ENCODE measurements around the gene CUX1.
"Not testable (repeated sequence)": the region's sequence is repeated elsewhere in the genome, so short reads cannot be mapped to it uniquely, and the experiment has no call there.

CUX1 gene

GRCh38 chr7:102019461-102019860 is 202.0 kb downstream of the CUX1 start:
- DNase-seq = no peak

GRCh38 chr7:102021841-102022618 is 204.6 kb downstream of the CUX1 start:
- DNase-seq = no peak

GRCh38 chr7:102024005-102024768 is 206.8 kb downstream of the CUX1 start:
- DNase-seq = no peak

GRCh38 chr7:102024769-102025391 is 207.5 kb downstream of the CUX1 start:
- DNase-seq = no peak

- DNase-seq = not testable (repeated sequence)
Observed at GRCh38 chr7:102025777-102026176, 208.4 kb downstream of the CUX1 start.

DNA sequence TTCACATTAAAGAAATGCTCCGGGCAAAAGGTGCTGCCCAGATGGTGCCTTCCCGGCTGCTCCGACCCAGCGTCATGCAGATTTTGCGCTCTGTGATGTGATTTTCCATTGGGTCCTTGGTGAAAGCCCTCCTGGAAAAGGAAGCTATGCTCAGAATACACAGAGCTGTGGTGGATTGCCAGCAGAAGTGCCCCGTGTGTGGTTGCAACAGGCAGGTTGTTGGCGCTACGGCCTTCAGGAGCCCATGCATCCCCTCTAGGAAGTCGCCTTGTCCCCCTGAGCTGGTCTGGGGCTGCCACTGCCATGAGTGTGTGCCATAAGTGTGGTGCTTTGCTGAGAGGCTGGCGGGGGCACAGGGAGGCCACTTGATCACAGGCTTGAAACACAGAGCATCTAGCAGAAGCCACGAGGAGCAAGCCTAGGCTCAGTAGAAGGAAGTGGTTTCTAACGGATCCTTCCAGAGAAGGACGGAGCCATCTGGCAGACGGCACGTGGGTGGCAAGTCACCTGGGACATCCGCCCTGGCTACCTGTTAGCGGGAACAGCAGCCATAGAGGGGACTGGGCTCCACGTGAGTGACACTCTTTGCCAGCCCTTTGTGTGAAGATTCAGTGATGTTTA is 210.9 kb downstream of the CUX1 start:
- DNase-seq = no peak

DNA sequence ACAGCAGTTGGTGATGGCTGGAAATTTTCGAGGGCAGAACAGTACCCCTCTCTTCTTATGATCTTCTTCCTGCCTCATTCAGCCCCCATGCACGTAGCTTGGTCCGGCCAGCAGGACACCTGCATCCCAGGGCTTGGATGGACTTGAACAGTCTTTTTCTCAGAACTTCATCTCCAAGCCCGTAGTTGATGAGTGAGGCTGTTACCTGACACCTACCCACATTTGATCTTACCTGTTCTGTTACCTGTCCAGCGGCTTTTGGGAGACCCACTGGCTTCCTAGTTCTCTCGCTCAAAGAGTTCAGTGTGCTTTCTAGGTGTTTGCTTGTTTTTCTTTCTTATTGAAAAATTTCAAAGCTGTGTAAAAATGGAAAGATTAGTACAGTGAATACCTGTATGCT is 212.2 kb downstream of the CUX1 start:
- no peak for DNase-seq

GRCh38 chr7:102030696-102031095 is 213.3 kb downstream of the CUX1 start:
- DNase-seq = no peak

GRCh38 chr7:102036958-102037357 is 219.5 kb downstream of the CUX1 start:
- DNase-seq = no peak

- DNase-seq = no peak
Observed at GRCh38 chr7:102039706-102040105, 222.3 kb downstream of the CUX1 start.

GRCh38 chr7:102040569-102040968 is 223.1 kb downstream of the CUX1 start:
- DNase-seq = no peak

- no peak for DNase-seq
Observed at GRCh38 chr7:102042016-102042656, 224.7 kb downstream of the CUX1 start.

- DNase-seq = not testable (repeated sequence)
Observed at GRCh38 chr7:102042796-102043195, 225.4 kb downstream of the CUX1 start.

- DNase-seq = no peak
Observed at GRCh38 chr7:102044641-102044983, 227.2 kb downstream of the CUX1 start.

GRCh38 chr7:102044984-102045673 is 227.7 kb downstream of the CUX1 start:
- no peak for DNase-seq

DNA sequence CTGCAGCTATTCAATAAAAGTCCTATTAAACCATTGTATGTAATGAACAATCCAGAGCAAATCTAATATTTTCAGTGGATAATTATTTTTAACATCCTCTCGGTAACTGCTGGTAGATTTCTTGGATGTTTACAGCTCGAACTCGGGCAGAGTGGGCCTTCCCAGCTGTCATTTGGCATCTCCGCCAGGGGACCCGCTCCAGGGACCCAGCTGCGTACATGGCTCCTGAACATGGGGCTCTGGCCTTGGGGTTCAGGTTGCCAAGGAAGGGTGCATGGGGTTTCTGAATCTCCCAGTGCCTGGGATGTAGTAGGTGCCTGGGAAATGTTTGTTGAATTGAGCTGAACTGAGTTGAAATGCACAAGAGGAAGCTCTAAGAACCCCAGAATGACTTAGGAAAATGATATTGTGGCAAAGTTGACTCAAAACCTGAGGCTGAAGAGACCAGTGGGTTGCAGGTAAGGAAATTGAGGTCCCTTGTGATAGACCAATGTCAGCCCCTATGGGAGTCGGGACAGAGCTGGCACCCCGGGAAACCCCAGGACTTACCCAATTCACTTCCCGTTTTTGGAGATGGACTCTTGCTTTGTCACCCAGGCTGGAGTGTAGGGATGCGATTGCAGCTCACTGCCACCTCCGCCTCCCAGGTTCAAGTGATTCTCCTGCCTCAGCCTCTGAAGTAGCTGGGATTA is 228.4 kb downstream of the CUX1 start:
- DNase-seq = no peak

GRCh38 chr7:102046373-102047117 is 229.1 kb downstream of the CUX1 start:
- no peak for DNase-seq

DNA sequence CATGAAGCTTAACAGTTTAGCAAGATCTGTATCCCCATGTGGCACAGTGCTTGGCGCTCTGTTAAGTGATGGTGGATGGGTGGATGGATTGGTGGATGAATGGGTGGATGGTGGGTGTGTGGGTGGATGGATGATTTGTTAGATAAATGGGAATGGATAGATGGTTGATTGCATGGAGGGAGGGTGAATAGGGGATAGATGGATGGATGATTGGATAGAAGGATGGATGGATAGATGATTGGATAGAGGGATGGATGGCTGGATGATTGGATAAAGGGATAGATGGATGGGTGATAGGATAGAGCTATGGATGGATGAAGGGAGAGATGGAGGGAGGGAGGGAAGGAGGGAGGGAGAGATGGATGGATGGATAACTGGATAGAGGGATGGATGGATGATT is 229.7 kb downstream of the CUX1 start:
- no peak for DNase-seq

DNA sequence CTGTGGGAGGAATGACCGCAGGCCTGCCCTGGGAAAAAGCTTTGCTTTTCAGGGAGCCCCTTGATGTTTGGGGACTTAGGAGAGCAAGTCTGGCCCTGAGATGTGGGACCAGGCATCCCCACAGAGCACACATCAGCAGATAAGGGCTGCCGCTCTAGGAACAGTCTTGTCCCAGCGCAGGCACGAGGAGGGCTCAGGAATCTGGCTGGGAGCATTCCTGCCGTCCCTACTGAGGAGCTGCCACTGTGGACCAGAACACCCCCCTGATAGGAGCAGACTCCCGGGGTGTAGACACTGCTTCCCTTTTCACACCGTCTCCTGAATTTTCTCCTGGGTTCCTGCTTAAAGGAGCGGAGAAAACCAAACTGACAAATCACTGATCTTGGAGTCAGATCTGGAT is 232.3 kb downstream of the CUX1 start:
- DNase-seq = no peak

DNA sequence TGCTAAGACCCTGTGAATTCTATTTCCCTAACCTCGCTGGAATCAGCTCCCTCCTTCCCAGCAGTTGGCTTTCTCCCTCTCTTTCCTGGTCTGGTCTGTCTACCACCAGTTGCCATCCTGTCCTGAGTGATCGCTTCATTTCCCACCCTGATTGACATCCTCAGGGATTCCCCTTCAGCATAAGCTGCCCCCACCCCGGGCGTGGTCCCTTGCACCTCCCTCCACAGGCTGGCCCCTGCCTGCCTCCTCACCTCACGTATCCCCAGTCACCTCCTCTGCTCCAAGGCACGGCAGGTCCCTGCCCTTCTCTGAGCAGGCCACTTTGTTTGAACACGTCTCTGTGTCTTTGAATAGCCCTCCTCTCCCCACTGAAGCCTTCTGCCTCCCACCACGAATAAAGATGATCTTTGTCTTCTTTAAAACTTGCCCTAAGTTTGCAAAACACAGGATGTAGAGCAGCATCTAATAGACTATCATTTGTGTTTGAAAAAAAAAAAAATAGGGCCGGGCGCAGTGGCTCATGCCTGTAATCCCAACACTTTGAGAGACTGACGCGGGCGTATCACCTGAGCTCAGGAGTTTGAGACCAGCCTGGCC is 233.5 kb downstream of the CUX1 start:
- DNase-seq = no peak

DNA sequence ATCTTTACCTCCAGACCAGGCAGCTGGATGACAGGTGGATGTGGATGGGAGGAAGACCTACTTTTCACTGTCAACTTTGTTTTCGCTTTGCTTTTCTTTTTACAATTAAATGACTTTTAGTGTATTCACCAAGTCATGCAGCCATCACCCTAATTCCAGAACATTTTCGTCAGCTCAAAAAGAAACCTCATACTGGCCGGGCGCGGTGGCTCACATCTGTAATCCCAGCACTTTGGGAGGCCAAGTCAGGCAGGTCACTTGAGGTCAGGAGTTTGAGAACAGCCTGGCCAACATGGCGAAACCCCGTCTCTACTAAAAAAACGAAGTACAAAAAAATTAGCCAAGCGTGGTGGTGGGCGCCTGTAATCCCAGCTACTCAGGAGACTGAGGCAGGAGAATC is 234.3 kb downstream of the CUX1 start:
- DNase-seq = not testable (repeated sequence)
